Measurements from ENCODE around the gene GLT6D1. TPM values are rescaled to one million over a fixed set of nuclear protein-coding genes. Genes with fewer than 3 reads are reported as not detected.

GLT6D1 gene
- total and polyA plus RNA-seq, 2 of the 8 experiments (the other 6 are each of a cell fraction or from before 2014, with no cell fraction given): 1.3 to 2.1 TPM

GRCh38 chr9:135607401-135608293 lies 31.7 kb downstream of the GLT6D1 start:
- Histone ChIP-seq H3K4me1 (replicated peaks in 1 of 4; ENCODE audit: control insufficient read depth in 3 of 4, insufficient read depth in 4 of 4, low read length in 3 of 4) (peaks cover 0 to 8% (median 3%) of the 10 kb centered on the region in 4 experiments; a peak in 4 of 7 replicates), H3K9me3 (ENCODE audit: insufficient read depth in 2 of 2, low read depth in 1 of 2, low read length in 1 of 2) (peaks cover 10 to 14% of the 10 kb centered on the region in 2 experiments), H4K8ac (ENCODE audit: extremely low read depth, insufficient read depth, low read length) (no peak overlapping the region), H2AK5ac (ENCODE audit: low read depth, low read length) (no peak overlapping the region), H2BK120ac (replicated peaks; ENCODE audit: low read depth, low read length) (no peak overlapping the region), H2BK12ac (ENCODE audit: low read depth, low read length) (no peak overlapping the region), H4K91ac (replicated peaks; ENCODE audit: insufficient read length, low read length) (peak overlapping the region; percentile 42), H3K23me2 (ENCODE audit: low read depth, low read length) (peaks cover 4% of the 10 kb centered on the region; the same call in 1 of the 2 replicates), H3K56ac (replicated peaks; ENCODE audit: insufficient read length, low read depth, low read length) (no peak overlapping the region), H3K36me3 (ENCODE audit: control insufficient read depth in 2 of 4, insufficient read depth in 4 of 4, low read length in 3 of 4) (no peaks in the 10 kb centered on the region; a peak in 1 of 8 replicates), H2AFZ (ENCODE audit: low read length) (no peak overlapping the region), H3K4me3 (ENCODE audit: extremely low read depth in 1 of 4, insufficient read depth in 2 of 4, low read depth in 3 of 4, low read length in 4 of 4) (no peak overlapping the region), H3K27ac (ENCODE audit: low read depth, low read length) (no peak overlapping the region), H3K23ac (ENCODE audit: insufficient read length) (no peak overlapping the region), H2BK5ac (ENCODE audit: low read depth, low read length) (peak overlapping the region; percentile 13; the same call in 1 of the 2 replicates), H4K20me1 (replicated peaks in 1 of 2; ENCODE audit: control insufficient read depth in 1 of 2, insufficient read depth in 2 of 2, low read length in 2 of 2) (no peaks in the 10 kb centered on the region), H3K14ac (ENCODE audit: insufficient read length) (no peak overlapping the region), H2BK20ac (ENCODE audit: low read length) (no peak overlapping the region), H3K4me2 (ENCODE audit: insufficient read depth in 1 of 2, low read depth in 2 of 2, low read length in 2 of 2) (no peak overlapping the region), H3K18ac (ENCODE audit: extremely low read depth, low read length) (no peak overlapping the region), H2BK15ac (ENCODE audit: low read length) (no peak overlapping the region), H3K27me3 (replicated peaks in 1 of 4; ENCODE audit: control insufficient read depth in 3 of 4, extremely low read depth in 1 of 4, insufficient read depth in 3 of 4, low read length in 3 of 4) (no peaks in the 10 kb centered on the region), H4K5ac (ENCODE audit: insufficient read length, low read depth, low read length) (no peak overlapping the region), H3K79me2 (ENCODE audit: control insufficient read depth in 1 of 2, insufficient read depth in 2 of 2, low read length in 2 of 2) (no peaks in the 10 kb centered on the region), H3K79me1 (ENCODE audit: low read depth, low read length) (no peaks in the 10 kb centered on the region), H3K9ac (replicated peaks in 1 of 4; ENCODE audit: extremely low read depth in 1 of 4, low read depth in 3 of 4, low read length in 3 of 4) (no peak overlapping the region), H3K4ac (replicated peaks; ENCODE audit: insufficient read length, low read depth, low read length) (no peak overlapping the region)
- 83% methylated on average over 25 of the region's 25 CpGs; no CpG with 5 or more reads in 1 of the 2 experiments for WGBS, 2 experiments (ENCODE audit: extremely low coverage in 1 of 2, insufficient coverage in 1 of 2, insufficient read length in 1 of 2, insufficient replicate concordance in 2 of 2, low coverage in 1 of 2, low lambda C conversion rate in 2 of 2, missing lambda C conversion rate in 1 of 2)
- POLR2A ChIA-PET (ENCODE audit: partially characterized antibody): no interaction called here
- DNase-seq (ENCODE audit: low read depth in 1 of 2, low spot score in 2 of 2) (no peak), FAIRE-seq (no peak)
- CTCF ChIA-PET (ENCODE audit: partially characterized antibody): interaction anchor here (0.6 to 8.0 kb wide), 3 partner anchors 17 to 157 kb away, joined by 3 to 58 read pairs (median 3); no protein-coding TSS in a partner anchor
- TF ChIP-seq CREB1 (IDR thresholded peaks at IDR 0.05) (no peak), CHD1 (IDR thresholded peaks at IDR 0.05; ENCODE audit: low read depth, low read length) (no peak), EZH2 (IDR thresholded peaks at IDR 0.05; ENCODE audit: low read depth, low read length, severe bottlenecking) (no peak), TAF1 (IDR thresholded peaks at IDR 0.05; ENCODE audit: low read depth, low read length) (no peak), JUN (IDR thresholded peaks at IDR 0.05; ENCODE audit: low read depth, low read length) (no peak), CBX5 (IDR thresholded peaks at IDR 0.05; ENCODE audit: low read depth, low read length) (no peak), POU5F1 (IDR thresholded peaks at IDR 0.05; ENCODE audit: low read depth, low read length) (no peak), HDAC2 (IDR thresholded peaks at IDR 0.05; ENCODE audit: borderline replicate concordance in 1 of 2, low read depth in 2 of 2, low read length in 2 of 2) (no peak), RNF2 (IDR thresholded peaks at IDR 0.05; ENCODE audit: borderline replicate concordance, low read depth, low read length, missing control alignments, poor library complexity, severe bottlenecking) (no peak), BCL11A (IDR thresholded peaks at IDR 0.05; ENCODE audit: low read depth in 2 of 2, low read length in 2 of 2) (no peak), POLR2AphosphoS5 (IDR thresholded peaks at IDR 0.05; ENCODE audit: low read depth, low read length) (no peak)

All from H1 (cell line).